GM21576 (cell line): ENCODE measurements around the gene TMEM92.

Experiments
- ATAC-seq: cut with Tn5 transposase; IDR thresholded peaks from one replicate; pipeline ENCODE4 v1.9.1; 2021; ENCODE audit warnings: mild to moderate bottlenecking, moderate library complexity; ENCODE audit not compliant: unreplicated experiment

TMEM92 gene

DNA sequence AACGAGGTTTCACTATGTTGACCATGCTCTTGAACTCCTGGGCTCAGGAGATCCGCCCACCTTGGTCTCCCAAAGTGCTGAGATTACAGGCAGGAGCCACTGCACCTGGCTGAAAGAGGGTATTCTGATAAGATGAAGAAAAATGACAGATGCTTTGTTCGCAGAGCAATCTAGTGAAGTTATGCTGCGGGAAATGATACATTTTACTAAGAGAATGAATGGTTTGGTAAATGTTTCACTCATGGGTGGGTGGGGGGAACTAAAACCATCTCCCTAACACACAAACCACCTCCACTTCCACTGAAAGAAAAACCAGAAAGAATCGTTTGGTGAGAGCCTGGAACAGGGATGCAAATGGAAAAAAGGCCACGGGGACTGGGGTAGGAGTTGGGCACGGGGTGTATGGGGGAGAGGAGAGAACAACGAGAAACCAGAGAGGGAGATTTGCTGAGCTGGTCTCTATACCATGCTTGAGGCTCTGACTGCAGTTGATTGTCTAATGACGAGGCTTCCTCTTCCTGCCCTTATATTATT lies 52.6 kb downstream of the TMEM92 start:
- no peak for ATAC-seq

- no peak for ATAC-seq
Observed at GRCh38 chr17:50328363-50329325, 54.4 kb downstream of the TMEM92 start.

DNA sequence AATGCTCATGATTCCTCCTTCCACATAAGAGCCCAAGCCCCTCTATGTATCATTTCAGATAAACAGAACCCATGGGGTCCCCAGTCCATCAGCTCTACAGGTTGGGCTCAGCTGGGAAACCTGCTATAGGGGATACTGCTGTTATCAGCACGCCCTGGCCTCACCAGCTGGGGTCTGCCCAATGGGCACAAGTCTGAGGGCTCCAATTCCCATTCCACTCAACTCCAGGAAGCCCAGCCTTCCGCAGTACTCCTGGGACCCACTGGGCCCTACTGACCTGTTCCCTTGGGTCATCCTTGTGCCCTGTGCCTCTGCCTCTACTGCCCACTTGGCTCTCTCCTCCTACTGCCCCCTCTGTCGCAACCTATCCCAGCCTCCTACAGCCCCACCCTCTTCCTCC lies 55.5 kb downstream of the TMEM92 start:
- no peak for ATAC-seq

- ATAC-seq = no peak
Observed at GRCh38 chr17:50330151-50330775, 56.0 kb downstream of the TMEM92 start.
